AG04449 (cell line): ENCODE results near the gene MEGF9.

Experiments used
- CTCF ChIA-PET: fragments of 350-600 bp; formaldehyde crosslinking; extraction: SDS; loops from one replicate; lab custom pipeline; 2021; ENCODE audit warnings: antibody characterized with exemption; lab: Yijun Ruan, JAX
- POLR2A ChIA-PET: fragments of 400-600, 350-600 bp; formaldehyde crosslinking; extraction: SDS; loops from one replicate; lab custom pipeline; 2020; ENCODE audit warnings: antibody characterized with exemption, inconsistent platforms; lab: Yijun Ruan, JAX
- DNase-seq: peaks from one replicate; pipeline ENCODE4 v3.0.0-alpha.2; 2010; ENCODE audit warnings: low read depth, low spot score
- H3K4me3 ChIP-seq: 2 replicates; pipeline ENCODE4 v1.5.1; 2011; ENCODE audit warnings: low read depth, mild to moderate bottlenecking, control low read depth, low read length
- CTCF ChIP-seq: IDR thresholded peaks from one replicate; pipeline ENCODE4 v1.5.1; 2011; ENCODE audit warnings: mild to moderate bottlenecking, moderate library complexity, low read length, control low read depth, inconsistent platforms; ENCODE audit not compliant: insufficient read depth; ENCODE audit errors: missing control alignments

Gene MEGF9

GRCh38 chr9:120726484-120726883, 12.2 kb upstream of the MEGF9 start:
- no peak for DNase-seq
- TF ChIP-seq CTCF: no peak
- H3K4me3 ChIP-seq: no peak overlapping the region
- ChIA-PET POLR2A (no interaction called here), CTCF (interaction anchor here (0.6 to 1.3 kb wide), 2 partner anchors 9 to 83 kb away, joined by 3 read pairs; no protein-coding TSS in a partner anchor)

- TF ChIP-seq CTCF: no peak
- no peak overlapping the region for H3K4me3 ChIP-seq
- ChIA-PET POLR2A (no interaction called here), CTCF (interaction anchor here (1.3 kb wide), 1 partner anchor 8 kb away, joined by 3 read pairs; no protein-coding TSS in a partner anchor)
- no peak for DNase-seq
These were observed 11.6 kb upstream of the MEGF9 start for GRCh38 chr9:120725907-120726306.

GRCh38 chr9:120724757-120725400, 10.6 kb upstream of the MEGF9 start:
- no peak for DNase-seq
- ChIA-PET POLR2A (no interaction called here), CTCF (interaction anchor here (0.6 kb wide), 1 partner anchor 238 kb away, joined by 3 read pairs; no protein-coding TSS in a partner anchor)
- TF ChIP-seq CTCF: no peak
- no peak overlapping the region for H3K4me3 ChIP-seq

GRCh38 chr9:120723565-120723964, 9.3 kb upstream of the MEGF9 start:
- DNase-seq: peak; percentile 31

GRCh38 chr9:120720404-120720803, 6.1 kb upstream of the MEGF9 start:
- H3K4me3 ChIP-seq: no peak overlapping the region
- DNase-seq: no peak
- ChIA-PET POLR2A (no interaction called here), CTCF (no interaction called here)
- no peak for TF ChIP-seq CTCF

More at GRCh38 chr9:120723565-120723964, 9.3 kb upstream of the MEGF9 start:
- ChIA-PET CTCF (interaction anchor here (2.0 kb wide), 1 partner anchor 9 kb away, joined by 5 read pairs; no protein-coding TSS in a partner anchor), POLR2A (no interaction called here)
- H3K4me3 ChIP-seq: no peak overlapping the region
- no peak for TF ChIP-seq CTCF

GRCh38 chr9:120718316-120718715, 4.0 kb upstream of the MEGF9 start:
- no peak overlapping the region for H3K4me3 ChIP-seq
- CTCF ChIA-PET: interaction anchor here (0.8 to 1.5 kb wide), 2 partner anchors 8 to 11 kb away, joined by 3 to 6 read pairs; no protein-coding TSS in a partner anchor
- POLR2A ChIA-PET: no interaction called here
- no peak for DNase-seq
- no peak for TF ChIP-seq CTCF
